GOT3 (cell line): ENCODE measurements around the gene YBEY.
"Not testable (repeated sequence)": the region's sequence is repeated elsewhere in the genome, so short reads cannot be mapped to it uniquely, and the experiment has no call there.

Source experiments
- DNase-seq: peaks from one replicate; lab custom pipeline; 2025; ENCODE audit warnings: mixed read lengths; lab: John Stamatoyannopoulos, UW

The YBEY gene, protein sequence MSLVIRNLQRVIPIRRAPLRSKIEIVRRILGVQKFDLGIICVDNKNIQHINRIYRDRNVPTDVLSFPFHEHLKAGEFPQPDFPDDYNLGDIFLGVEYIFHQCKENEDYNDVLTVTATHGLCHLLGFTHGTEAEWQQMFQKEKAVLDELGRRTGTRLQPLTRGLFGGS

DNA sequence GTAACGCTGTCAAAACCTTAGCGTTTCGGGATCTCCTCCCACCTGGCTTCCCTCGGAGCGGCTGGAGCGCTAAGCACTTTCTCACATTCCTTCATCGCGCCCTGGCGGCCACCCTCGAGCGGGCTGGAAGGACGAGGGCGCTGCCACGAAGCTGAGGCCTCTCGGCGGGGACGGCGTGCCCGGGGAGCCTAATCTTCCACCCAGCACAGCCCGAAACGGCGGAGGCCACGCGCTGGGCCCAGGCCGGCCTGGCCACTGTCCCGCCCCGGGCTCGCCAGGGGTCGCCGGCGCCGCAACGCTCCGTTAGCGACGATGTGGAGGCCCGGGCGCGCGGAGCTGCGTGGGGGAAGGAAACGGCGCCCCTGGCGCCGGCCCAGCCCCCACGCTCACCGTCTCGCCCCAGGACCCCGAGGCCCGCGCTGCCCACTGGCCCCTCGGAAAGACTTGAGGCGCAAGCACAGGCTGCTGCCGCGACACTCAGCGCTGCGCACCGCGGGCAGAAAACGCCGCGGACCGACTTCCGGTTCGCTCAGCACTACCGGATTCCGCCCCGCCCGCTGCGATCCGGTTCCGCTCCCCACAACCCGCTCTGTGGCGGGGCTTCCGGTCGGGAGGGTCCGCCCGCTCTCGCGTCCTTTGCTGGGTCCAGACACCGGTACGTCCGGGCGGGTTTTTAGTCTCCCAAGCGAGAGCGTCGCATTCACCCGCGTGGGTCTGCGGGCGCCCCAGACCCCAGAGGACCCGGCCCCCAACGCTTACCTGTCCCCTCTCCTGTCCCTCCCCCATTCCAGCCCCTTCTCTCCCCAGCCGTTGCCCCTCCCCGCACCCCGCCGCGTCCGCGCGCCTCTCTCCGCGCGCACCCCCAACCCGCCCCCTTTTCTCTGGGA is at the start of gene YBEY:
Gene YBEY (plus strand): TSS at position 582 of the 887 bp plus-strand sequence. CDS start 572 bp downstream, outside the sequence.
- peak; percentile 66 for DNase-seq

DNA sequence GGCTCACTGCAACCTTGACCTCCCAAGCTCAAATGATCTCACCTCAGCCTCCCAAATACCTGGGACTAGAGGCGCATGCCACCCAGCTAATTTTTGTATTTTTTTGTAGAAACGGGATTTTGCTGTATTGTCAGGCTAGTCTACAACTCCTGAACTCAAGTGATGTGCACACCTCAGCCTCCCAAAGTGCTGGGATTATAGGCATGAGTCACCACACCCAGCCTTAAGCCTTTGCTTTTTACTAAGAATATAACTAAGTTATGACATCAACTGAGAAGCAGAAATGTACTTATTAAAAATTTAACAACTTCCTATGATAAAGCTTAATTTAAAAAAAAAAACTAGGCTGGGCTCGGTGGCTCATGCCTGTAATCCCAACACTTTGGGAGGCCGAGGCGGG is 48.7 kb upstream of the YBEY start:
- no peak for DNase-seq

DNA sequence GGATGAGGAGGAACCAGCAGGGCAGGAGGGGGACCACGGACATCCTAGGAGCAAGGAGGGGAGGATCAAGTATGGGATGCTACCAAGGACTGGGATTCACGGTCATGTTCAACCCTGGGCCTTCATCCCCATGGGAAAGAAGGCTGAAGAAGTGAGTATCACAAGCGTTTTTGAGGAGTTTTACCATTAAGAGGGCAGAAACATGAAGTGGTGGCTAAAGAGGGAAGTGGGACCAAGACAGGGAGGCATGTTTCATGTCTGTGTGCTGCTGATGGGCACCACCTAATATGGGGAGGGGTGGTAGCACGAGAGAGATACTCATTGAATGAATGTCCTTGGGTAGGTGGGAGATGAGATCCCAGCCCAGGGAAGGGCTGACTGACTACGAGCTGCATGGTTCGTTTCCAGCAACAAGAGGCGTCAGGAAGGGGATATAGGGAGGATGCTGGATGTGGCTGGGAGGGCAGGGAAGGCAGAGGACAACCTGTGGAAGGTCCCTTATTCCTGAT is 46.3 kb upstream of the YBEY start:
- no peak for DNase-seq

DNA sequence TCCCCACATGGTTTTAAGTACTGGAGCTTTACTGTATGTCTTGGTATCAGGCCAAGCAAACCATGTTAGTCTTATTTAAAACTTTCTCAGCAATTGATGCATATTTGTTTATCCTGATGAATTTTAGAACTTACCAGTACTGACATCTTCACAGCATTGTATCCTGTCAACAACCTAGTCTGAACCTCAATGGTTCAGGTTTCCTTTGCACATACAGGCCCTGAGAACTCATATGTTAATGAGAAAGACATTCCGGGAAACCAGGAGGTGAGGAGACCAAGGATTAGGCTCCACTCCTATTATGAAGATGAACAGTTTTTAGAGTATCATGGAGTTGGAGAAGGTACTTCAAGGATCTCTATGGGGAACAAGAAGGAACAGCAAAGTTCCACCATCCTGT is 44.6 kb upstream of the YBEY start:
- not testable (repeated sequence) for DNase-seq

DNA sequence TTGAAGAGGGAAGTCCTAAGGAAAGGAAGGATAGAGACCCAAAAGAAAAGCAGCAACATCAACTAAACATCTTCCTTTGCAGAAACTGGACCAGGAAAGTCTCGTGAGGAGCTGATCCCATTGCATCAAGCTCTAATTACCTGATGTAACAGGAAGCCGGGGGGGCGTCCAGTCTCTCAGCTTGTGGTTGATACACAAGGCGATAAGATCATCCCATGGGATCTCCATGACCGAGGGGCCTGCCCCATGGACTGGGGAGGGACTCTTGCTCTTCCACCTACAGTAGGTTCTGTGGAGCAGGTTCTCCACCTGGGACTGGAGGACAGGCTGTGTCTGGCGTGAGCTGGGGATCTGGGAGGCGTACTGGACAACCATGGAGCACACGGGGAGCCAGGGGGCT is 42.8 kb upstream of the YBEY start:
- DNase-seq = no peak

DNA sequence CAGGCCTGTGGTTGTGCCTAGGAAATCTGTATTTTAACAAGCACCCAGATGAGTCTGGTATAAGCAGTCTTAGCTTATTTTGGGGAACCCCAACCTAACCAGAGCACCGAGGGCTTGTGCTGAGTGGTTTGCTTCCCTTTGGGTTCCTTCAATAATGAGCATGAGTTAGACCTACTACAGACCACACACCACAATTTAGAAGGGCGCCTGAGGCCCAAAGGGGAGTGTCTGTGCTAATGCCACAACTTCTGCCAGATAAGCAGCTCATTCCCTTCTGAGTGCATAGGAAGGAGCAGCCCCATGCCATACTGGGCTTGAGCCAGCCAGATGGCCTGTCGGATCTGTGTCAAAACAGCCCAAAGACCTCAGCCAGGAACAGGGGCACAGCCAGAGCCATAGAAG is 42.2 kb upstream of the YBEY start:
- DNase-seq = no peak

DNA sequence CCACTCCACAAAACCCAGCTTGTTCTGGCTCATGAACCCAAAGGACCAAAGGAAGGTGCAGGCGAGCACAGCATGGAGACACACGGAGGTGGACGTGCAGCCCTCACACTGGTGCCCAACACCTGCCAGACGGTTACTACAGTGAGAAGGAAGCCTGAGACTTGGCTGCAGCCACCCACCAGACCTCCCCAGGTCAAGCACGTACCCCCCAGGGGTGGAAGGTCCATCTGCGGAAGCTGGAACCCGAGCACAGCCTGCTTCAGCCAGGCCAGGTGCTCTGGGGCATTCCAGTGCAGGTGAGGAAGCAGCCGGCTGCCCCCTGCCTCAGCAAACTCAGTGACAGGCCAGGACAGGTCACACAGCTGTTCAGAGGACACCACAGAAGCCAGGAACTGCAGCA is 41.5 kb upstream of the YBEY start:
- no peak for DNase-seq

DNA sequence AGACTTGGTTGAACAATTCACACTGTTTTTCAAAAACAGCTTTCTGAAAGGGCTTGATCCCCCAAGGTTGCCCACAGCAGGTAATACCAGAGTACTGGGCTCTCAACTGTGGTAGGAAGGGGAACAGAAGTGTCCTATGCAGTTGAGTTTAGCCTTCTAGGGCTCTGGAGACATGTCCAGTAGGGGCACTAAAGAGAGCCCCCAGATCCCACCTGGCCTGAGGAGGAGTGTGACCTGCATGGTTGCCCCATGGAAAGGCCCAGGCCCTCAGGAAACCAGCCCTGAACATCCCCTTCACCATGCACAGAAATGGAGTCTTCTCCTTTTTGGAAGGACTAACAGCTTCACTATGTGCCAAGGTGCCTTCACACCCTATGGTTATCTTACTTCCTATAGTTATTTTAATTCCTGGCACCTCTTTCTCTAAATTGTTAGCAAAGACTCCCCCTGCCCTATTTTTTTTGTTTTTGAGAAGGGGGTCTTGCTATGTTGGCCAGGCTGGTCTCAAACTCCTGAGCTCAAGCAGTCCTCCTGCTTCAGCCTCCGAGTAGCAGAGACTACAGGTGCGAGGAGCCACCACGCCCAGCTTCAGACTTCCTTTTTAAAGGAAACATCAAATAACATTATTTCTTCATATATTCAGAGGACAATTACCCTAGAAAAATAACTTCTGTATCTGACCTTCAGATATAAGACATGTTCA is 40.8 kb upstream of the YBEY start:
- no peak for DNase-seq

DNA sequence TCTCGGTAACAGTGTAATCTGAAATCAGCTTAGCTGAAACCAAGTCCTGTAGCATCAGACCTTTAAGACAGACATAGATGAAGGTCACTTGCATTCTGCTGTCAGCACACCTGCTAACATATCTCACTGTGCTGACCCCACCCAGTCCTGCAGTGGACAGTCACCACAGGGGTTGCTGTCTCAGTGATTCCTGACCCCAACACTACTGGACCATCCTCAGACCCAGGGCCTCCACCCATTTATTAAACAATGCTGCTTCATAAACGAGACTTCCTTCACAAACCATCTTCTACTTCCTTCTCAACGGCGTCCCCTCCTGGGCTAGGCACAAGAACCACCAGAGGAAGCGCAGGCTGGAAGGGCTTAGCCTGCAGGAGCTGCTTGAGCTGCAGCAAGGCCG is 39.8 kb upstream of the YBEY start:
- no peak for DNase-seq

DNA sequence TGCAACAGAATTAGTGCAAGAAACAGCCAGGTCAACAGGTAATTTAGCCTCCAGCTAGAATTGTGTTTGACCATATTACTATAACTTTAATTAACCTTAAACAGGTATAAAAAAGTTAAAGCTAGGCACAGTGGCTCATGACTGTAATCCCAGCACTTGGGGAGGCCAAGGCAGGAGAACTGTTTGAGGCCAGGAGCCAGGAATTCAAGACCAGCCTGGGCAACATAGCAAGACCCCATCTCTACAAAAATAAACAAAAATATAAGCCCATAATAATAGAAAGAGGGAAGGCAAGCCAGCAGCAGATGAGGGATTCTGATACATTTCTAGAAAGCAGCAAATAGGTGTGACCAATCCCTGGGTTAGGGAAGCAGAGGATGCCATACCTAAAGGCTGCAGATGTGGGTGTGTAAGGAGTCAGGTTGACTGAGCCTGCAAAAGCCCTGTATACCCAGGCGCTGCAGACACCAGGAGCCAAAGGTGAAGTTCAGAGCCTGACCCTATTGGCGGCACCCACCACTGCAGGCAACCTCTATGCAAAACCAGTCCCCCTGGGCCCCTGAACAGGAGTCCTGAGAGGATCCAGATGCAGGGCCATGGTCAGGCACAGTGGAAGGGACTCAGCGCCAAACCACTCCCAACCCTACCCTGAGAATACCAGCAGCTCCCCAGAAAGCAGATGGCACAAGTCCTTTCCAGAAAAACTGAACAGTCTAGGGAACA is 38.3 kb upstream of the YBEY start:
- no peak for DNase-seq

DNA sequence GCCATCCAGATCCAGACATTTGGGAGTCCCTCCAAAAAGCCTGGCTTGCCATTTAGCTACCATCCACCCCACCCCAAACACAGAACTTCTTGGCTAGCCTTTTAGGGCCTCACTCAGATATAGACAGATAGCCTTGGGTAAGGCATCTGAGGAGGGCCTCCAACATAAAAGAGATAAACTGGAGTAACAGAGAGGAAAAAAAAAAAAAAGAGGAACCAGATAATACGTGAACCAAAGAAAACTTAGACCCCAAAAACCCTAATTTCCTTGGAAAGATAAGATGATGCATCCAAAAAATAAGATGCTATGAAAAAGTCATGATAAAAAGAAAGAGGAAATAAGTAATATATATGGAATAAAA is 37.7 kb upstream of the YBEY start:
- DNase-seq = no peak

DNA sequence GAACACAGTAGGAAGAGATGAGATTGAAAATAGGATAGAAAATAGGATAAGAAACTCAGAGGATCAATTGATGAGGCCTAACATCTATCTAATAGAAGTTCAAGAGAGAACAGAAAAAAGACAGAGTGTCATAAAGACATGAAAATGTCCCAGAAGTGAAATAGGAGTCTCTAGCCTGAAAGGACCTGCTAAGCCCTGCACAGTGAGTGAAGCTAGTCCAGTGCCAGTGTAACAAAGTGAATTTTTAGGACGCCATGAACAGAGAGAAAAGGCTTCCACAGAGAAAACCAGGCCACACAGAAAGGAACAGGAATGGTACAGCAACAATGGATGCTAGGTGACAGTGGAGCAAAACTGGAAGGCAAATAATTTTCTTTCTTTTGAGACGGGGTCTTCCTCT is 37.3 kb upstream of the YBEY start:
- DNase-seq = no peak

DNA sequence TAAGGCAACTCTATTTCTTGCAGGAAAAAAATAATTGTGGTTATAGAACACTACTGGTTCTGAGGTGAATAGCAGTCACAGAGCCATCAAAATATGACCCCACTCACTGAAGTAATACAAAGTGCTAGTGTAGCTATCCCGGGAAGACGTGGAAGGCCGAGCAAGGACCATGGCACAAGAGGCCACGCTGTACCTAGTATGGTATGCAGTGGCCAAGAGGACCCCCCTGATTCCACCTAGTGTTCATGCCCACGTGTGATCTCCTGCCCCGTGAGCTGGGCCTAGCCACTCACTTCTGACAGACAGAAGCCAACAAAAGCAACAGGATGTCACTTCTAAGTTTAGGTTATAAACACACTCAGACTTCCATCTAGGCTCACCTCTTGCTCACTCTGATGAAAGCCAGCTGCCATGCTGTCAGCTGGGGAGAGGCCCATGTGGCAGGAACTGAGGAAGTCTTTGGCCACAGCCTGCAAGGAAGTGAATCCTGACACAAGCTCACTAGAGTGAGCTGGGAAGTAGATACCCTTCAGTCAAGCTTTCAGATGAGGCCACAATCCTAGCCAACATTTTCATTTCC is 35.9 kb upstream of the YBEY start:
- DNase-seq = no peak

DNA sequence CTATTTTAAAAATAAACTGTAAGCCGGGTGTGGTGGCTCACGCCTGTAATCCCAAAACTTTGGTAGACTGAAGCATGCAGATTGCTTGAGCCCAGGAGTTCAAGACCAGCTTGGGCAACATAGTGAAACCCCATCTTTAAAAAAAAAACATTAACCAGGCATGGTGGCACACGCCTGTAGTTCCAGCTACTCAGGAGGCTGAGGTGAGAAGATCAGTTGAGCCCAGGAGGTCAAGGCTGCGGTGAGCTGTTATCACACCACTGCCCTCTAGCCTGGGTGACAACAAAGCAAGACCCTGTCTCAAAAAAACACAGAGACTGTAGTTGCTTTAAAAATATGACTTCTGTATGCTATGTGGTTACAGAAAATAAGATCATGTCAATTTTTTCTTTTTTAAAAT is 33.3 kb upstream of the YBEY start:
- DNase-seq = no peak

DNA sequence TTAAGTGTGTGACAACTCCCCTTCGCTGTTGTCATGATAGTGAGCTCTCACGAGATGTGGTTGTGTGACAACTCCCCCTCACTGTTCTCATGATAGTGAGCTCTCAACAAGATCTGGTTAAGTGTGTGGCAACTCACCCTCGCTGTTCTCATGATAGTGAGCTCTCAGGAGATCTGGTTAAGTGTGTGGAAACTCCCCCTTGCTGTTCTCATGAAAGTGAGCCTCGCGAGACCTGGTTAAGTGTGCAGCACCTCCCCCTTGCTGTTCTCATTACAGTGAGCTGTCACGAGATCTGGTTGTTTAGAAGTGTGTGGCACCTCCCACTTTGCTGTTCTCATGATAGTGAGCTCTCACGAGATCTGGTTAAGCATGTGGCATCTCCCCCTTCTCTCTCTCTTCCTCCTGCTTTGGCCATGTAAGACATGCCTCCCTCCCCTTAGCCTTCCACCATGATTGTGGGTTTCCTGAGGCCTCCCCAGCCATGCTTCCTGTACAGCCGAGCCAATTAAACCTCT is 32.5 kb upstream of the YBEY start:
- no peak for DNase-seq

DNA sequence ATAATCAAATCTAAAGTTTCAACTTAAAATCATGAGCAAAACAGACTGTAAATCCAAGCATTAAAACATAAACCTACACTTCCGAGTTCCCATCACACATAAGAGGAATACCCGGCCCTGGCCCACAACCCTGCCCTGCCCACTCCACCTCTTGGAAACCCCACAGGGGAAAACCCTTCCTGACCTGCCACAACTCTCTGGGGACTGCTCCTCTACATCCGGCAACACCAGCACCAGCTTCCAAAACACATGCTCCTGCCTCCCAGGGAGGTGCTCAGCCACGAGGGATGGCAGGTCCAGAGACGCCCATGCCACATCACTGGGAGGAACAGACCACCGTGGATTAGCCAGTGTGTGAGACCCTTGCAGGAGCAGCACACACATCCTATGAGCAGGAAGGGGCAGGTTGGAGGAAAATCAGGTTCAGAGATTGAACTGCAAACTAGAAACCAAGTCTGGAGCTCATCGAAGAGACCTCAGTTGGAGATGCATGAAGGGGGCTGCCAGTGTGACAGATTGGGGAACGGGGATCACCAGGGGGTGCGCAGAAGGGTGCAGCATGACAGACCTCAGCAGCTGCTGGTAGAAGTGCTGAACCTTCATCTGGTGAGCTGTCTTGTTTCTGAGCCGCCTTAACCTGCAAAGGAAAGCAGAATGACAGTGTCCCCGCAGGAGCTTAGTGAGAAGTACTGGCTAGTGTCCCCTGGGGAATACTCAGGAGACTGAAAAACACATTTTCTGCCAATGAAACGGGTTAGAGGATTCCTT is 31.8 kb upstream of the YBEY start:
- no peak for DNase-seq

DNA sequence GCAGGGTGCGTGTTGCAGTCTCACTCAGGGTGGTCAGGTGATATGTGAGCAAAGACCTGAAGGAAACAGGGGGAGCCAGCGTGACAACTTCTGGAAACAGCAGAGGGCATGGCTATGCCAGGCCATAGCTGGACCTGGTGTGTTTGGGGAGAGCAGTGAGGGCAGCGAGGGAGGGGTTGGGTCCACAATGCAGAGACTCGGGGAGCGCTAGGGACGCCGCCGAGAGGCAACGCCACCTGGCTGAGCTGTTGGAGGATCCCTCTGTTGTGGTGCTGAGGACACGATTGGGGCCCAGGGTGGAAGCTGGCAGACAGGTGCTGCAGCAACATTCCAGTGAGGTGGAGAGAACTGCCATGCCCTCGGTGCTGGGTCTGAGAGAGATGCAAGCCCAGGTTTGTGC is 31.0 kb upstream of the YBEY start:
- no peak for DNase-seq

DNA sequence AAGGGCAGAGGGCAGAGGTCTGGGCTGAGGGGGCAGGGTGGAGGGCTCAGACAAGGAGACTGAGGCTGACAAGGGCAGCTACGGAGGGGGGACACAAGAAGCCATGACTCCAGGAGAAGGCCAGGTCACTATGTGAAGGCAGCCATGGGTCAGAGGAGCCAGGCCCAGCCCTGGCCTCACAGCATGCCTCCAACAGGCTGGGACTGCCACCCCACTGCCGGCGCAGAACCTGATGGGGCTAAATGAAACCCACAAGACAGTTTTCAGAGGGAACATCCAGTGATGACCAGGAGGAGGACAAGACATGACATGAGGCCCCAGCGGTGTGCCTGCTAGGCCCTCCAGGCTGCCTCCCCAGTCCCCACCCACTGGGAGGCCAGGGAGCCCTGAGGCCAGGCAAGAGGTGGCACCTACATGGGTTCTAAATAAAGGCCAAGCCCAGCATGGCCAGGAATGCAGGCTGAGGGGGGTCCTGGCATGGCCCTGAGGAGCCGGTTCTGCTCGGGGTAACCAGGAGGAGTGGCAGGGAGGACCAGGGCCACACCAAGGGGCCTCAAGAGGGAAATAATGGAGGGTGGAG is 30.3 kb upstream of the YBEY start:
- no peak for DNase-seq

DNA sequence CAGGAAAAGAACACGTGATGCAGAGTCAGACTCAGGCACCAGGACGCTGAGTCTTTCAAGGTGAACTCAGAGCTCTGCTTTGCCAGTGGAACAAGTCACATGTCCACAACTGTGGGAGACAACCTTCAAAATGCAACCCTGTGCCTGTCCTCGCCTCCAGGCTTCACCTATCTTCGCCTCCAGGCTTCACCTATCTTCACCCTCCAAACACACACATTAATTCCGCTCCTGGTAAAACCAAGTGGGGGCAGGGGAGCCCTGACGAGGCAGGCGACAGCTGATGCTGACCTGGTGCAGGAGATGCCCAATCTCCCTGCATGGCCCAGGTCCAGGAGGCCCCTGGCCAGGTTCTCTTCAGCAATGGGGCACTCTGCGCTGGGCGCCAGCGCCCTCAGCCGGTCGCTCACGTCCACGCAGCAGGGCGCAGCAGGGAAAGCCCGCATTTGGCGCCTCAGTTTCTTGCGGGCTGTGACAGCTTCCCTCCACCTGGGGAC is 29.6 kb upstream of the YBEY start:
- no peak for DNase-seq

DNA sequence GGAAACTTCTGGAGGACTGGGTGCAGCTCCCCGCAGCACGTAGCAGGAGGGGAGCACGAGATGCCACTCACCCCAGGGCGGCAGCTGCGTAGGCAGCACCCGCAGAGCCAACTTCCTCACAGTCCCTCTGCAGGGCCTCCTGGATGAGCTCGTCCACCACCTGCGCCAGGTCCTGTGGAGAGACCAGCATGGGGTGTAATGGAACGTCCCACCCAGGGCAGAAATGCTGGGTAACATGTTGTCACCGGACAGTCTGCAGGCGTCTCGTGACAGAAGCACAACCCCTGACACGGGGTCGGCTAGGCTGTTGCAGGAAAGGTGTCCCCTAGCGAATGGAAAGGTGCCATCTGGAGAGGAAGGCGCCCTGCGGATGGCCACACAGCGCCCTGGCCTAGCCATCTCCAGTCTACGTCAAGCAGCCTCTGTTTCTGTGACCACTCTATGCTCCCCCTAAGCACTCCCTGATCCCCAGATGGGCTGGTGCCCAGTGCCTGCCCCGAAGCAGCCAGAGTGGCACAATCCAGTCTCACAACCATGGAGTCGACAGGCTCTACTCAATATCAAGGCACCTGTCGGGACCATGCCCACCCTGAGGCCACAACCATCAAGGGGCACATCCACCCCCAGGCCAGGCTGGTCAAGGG is 22.0 kb upstream of the YBEY start:
- no peak for DNase-seq
